ENCODE measurements around the gene MPDU1.

The MPDU1 gene

GRCh38 chr17:7563115-7563869, 20.4 kb upstream of the MPDU1 start:
- Histone ChIP-seq H3K27me3 (no peaks in the 10 kb centered on the region), H3K4me1 (no peaks in the 10 kb centered on the region), H3K36me3 (peaks cover 11% of the 10 kb centered on the region), H3K9me3 (no peaks in the 10 kb centered on the region), H3K4me3 (ENCODE audit: low read depth, low read length) (no peak overlapping the region)
- no peak for DNase-seq
- no peak for TF ChIP-seq CTCF (IDR thresholded peaks at IDR 0.05; ENCODE audit: low read depth, low read length)

GRCh38 chr17:7569571-7569970, 14.1 kb upstream of the MPDU1 start:
- peaks cover under 1% of the 10 kb centered on the region; the same call in 1 of the 2 replicates for H3K4me1 ChIP-seq
- H3K9me3 ChIP-seq = no peaks in the 10 kb centered on the region
- no peak for DNase-seq
- peaks cover 21% of the 10 kb centered on the region for H3K36me3 ChIP-seq
- TF ChIP-seq CTCF (IDR thresholded peaks at IDR 0.05; ENCODE audit: low read depth, low read length) = no peak
- H3K27me3 ChIP-seq = no peaks in the 10 kb centered on the region
- H3K4me3 ChIP-seq (ENCODE audit: low read depth, low read length) = no peak overlapping the region

GRCh38 chr17:7570351-7570750, 13.3 kb upstream of the MPDU1 start:
- peaks cover 27% of the 10 kb centered on the region for H3K36me3 ChIP-seq
- H3K4me1 ChIP-seq = peaks cover 6% of the 10 kb centered on the region; the same call in 1 of the 2 replicates
- H3K4me3 ChIP-seq (ENCODE audit: low read depth, low read length) = no peak overlapping the region
- H3K9me3 ChIP-seq = no peaks in the 10 kb centered on the region
- TF ChIP-seq CTCF (IDR thresholded peaks at IDR 0.05; ENCODE audit: low read depth, low read length) = no peak
- DNase-seq = no peak
- H3K27me3 ChIP-seq = no peaks in the 10 kb centered on the region

GRCh38 chr17:7572338-7572587, 11.4 kb upstream of the MPDU1 start:
- TF ChIP-seq CTCF (IDR thresholded peaks at IDR 0.05; ENCODE audit: low read depth, low read length) = no peak
- H3K4me3 ChIP-seq (ENCODE audit: low read depth, low read length) = peak overlapping the region; percentile 56
- no peaks in the 10 kb centered on the region for H3K27me3 ChIP-seq
- peaks cover 6% of the 10 kb centered on the region; the same call in 1 of the 2 replicates for H3K4me1 ChIP-seq
- DNase-seq = no peak
- no peaks in the 10 kb centered on the region for H3K9me3 ChIP-seq
- H3K36me3 ChIP-seq = peaks cover 44% of the 10 kb centered on the region

GRCh38 chr17:7572588-7573323, 10.9 kb upstream of the MPDU1 start:
- H3K4me1 ChIP-seq = peaks cover 6% of the 10 kb centered on the region; the same call in 1 of the 2 replicates
- peak; percentile 93 for DNase-seq
- no peaks in the 10 kb centered on the region for H3K27me3 ChIP-seq
- H3K4me3 ChIP-seq (ENCODE audit: low read depth, low read length) = peak overlapping the region; percentile 86
- H3K36me3 ChIP-seq = peaks cover 48% of the 10 kb centered on the region
- TF ChIP-seq CTCF (IDR thresholded peaks at IDR 0.05; ENCODE audit: low read depth, low read length) = no peak
- H3K9me3 ChIP-seq = no peaks in the 10 kb centered on the region
